ENCODE measurements around the gene GPR85. TPM values are rescaled to one million over a fixed set of nuclear protein-coding genes. Genes with fewer than 3 reads are reported as not detected.

Gene GPR85
- total RNA-seq, 1 experiment from 2014 or later, result not detected

- CTCF ChIA-PET, result no interaction called here
- no peaks in the 10 kb centered on the region for H3K9me2 ChIP-seq (replicated peaks; ENCODE audit: low read length)
- no peak overlapping the region for H3K4me3 ChIP-seq (ENCODE audit: low read length)
- TF ChIP-seq CTCF (conservative IDR thresholded peaks at IDR 0.05; ENCODE audit: low read depth, low read length) (no peak), EZH2phosphoT487 (IDR thresholded peaks at IDR 0.05; ENCODE audit: borderline replicate concordance, low read length) (no peak), EZH2 (IDR thresholded peaks at IDR 0.05; ENCODE audit: low read length, unreplicated experiment) (no peak)
- BruUV-seq (replicated peaks), result no TSS peak
- H2AFZ ChIP-seq (ENCODE audit: low read length), result no peak overlapping the region
- no peak overlapping the region for H3K4me2 ChIP-seq (ENCODE audit: low read length)
- no peak overlapping the region for H3K9ac ChIP-seq (ENCODE audit: low read length)
- no peaks in the 10 kb centered on the region for H3K36me3 ChIP-seq (ENCODE audit: low read depth, low read length)
- intact Hi-C loops (cut with micrococcal nuclease), result no loop called here
- H3K27me3 ChIP-seq (ENCODE audit: low read length), result peaks cover 14% of the 10 kb centered on the region; the same call in 1 of the 2 replicates
- H3K79me2 ChIP-seq (ENCODE audit: low read length), result no peaks in the 10 kb centered on the region
- no peaks in the 10 kb centered on the region for H4K20me1 ChIP-seq (ENCODE audit: low read length)
- POLR2A ChIA-PET (ENCODE audit: unreplicated experiment), result no interaction called here
- no peak for DNase-seq
- no peaks in the 10 kb centered on the region for H3K9me3 ChIP-seq (ENCODE audit: low read length)
- no peak for ATAC-seq
- no peak overlapping the region for H3K27ac ChIP-seq (ENCODE audit: low read length)
- no peaks in the 10 kb centered on the region for H3K4me1 ChIP-seq (ENCODE audit: insufficient read depth, low read length)
- H3F3A ChIP-seq (ENCODE audit: low read length, unreplicated experiment), result no peaks in the 10 kb centered on the region
Observed at GRCh38 chr7:113100121-113100603, 13.5 kb upstream of the GPR85 start.

- Histone ChIP-seq H3K9ac (ENCODE audit: low read length) (no peak overlapping the region), H3K9me3 (ENCODE audit: low read length) (no peaks in the 10 kb centered on the region), H3K4me3 (ENCODE audit: low read length) (no peak overlapping the region), H3K27ac (ENCODE audit: low read length) (no peak overlapping the region), H2AFZ (ENCODE audit: low read length) (no peak overlapping the region), H3K27me3 (ENCODE audit: low read length) (peaks cover 19% of the 10 kb centered on the region; the same call in 1 of the 2 replicates), H3K36me3 (ENCODE audit: low read depth, low read length) (no peaks in the 10 kb centered on the region), H4K20me1 (ENCODE audit: low read length) (no peaks in the 10 kb centered on the region), H3F3A (ENCODE audit: low read length, unreplicated experiment) (no peaks in the 10 kb centered on the region), H3K4me2 (ENCODE audit: low read length) (no peak overlapping the region), H3K79me2 (ENCODE audit: low read length) (no peaks in the 10 kb centered on the region), H3K9me2 (replicated peaks; ENCODE audit: low read length) (no peaks in the 10 kb centered on the region), H3K4me1 (ENCODE audit: insufficient read depth, low read length) (no peaks in the 10 kb centered on the region)
- ChIA-PET CTCF (no interaction called here), POLR2A (ENCODE audit: unreplicated experiment) (no interaction called here)
- peak; percentile 40 for DNase-seq
- ATAC-seq, result peak; percentile 29; the same call in 1 of the 2 replicates
- intact Hi-C loops (cut with micrococcal nuclease), result no loop called here
- no TSS peak for BruUV-seq (replicated peaks)
- TF ChIP-seq CTCF (conservative IDR thresholded peaks at IDR 0.05; ENCODE audit: low read depth, low read length), result no peak
- TF ChIP-seq EZH2 (IDR thresholded peaks at IDR 0.05; ENCODE audit: low read length, unreplicated experiment), result no peak
- no peak for TF ChIP-seq EZH2phosphoT487 (IDR thresholded peaks at IDR 0.05; ENCODE audit: borderline replicate concordance, low read length)
Observed at GRCh38 chr7:113099284-113099919, 12.8 kb upstream of the GPR85 start.

- BruUV-seq (replicated peaks), result no TSS peak
- ChIA-PET CTCF (no interaction called here), POLR2A (ENCODE audit: unreplicated experiment) (no interaction called here)
- H3K4me3 ChIP-seq (ENCODE audit: low read length), result no peak overlapping the region
- no peaks in the 10 kb centered on the region for H3K4me1 ChIP-seq (ENCODE audit: insufficient read depth, low read length)
- ATAC-seq (no peak), DNase-seq (no peak)
- TF ChIP-seq EZH2 (IDR thresholded peaks at IDR 0.05; ENCODE audit: low read length, unreplicated experiment) (no peak), CTCF (conservative IDR thresholded peaks at IDR 0.05; ENCODE audit: low read depth, low read length) (no peak), EZH2phosphoT487 (IDR thresholded peaks at IDR 0.05; ENCODE audit: borderline replicate concordance, low read length) (no peak)
- no peak overlapping the region for H3K9ac ChIP-seq (ENCODE audit: low read length)
- no peak overlapping the region for H3K27ac ChIP-seq (ENCODE audit: low read length)
- H2AFZ ChIP-seq (ENCODE audit: low read length), result no peak overlapping the region
- no peaks in the 10 kb centered on the region for H3K36me3 ChIP-seq (ENCODE audit: low read depth, low read length)
- H3K9me3 ChIP-seq (ENCODE audit: low read length), result no peaks in the 10 kb centered on the region
- H3F3A ChIP-seq (ENCODE audit: low read length, unreplicated experiment), result no peaks in the 10 kb centered on the region
- intact Hi-C loops (cut with micrococcal nuclease), result no loop called here
- no peaks in the 10 kb centered on the region for H3K79me2 ChIP-seq (ENCODE audit: low read length)
- peaks cover 35% of the 10 kb centered on the region; the same call in 1 of the 2 replicates for H3K27me3 ChIP-seq (ENCODE audit: low read length)
- H3K9me2 ChIP-seq (replicated peaks; ENCODE audit: low read length), result no peaks in the 10 kb centered on the region
- no peak overlapping the region for H3K4me2 ChIP-seq (ENCODE audit: low read length)
- no peaks in the 10 kb centered on the region for H4K20me1 ChIP-seq (ENCODE audit: low read length)
Observed at GRCh38 chr7:113094517-113095249, 8.1 kb upstream of the GPR85 start.
